ENCODE data around the gene IL11RA. TPM values are rescaled to one million over a fixed set of nuclear protein-coding genes. Genes with fewer than 3 reads are reported as not detected.
"Not testable (repeated sequence)": the region's sequence is repeated elsewhere in the genome, so short reads cannot be mapped to it uniquely, and the experiment has no call there.

Gene IL11RA
- total RNA-seq, 3 donors from 2014 or later, result 7.7 to 10.4 (median 8.8) TPM

DNA sequence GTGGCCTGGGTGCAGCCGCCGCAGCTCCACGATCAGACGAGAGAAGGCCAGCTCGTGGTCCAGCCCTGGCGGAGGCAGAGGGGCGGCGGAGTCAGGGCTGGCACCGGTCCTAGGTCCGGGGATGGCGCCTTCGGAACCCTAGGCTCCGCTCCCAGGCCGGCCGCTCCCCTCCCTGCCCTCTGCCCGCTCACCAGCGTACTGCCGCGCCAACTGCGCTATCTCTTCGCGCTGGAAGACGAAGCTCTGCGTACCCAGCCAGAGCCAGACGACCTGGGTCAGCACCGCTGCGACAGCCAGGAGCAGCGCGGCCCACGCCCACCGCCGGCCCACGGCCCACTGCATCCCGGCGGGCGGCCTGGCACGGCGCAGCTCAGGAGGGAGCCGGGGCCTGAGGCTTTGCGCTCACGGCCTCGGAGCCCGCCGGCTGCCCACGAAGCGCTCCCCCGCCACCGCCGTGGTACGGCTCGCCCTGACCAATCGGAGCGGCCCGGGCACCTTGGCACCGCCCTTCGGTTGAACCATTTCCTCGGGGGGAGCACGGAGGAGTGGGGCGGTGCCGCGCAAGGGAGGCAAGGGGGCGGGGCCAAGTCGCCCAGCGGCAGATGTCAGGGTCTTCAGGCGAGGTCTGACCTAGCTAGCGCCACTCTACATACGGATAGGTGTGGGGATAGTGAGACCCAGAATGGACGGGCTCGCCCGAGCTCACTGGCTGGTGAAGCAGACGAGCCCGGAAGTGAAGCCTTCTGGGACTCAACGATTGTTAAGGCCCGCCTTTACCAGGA lies 14.4 kb upstream of the IL11RA start, which contains the start of gene SIGMAR1:
TSS of gene SIGMAR1 (minus strand) at position 432 of the 782 bp plus-strand sequence. CDS start at position 342, 90 bp downstream.
- Mint-ChIP-seq H3K4me3 (peak within 1 kb of the TSS; percentile 95), H3K27me3 (ENCODE audit: low read depth) (no peaks in the 10 kb centered on the region), H3K36me3 (ENCODE audit: insufficient read depth) (peaks cover 10% of the 10 kb centered on the region), H3K9me3 (no peaks in the 10 kb centered on the region), H3K4me1 (ENCODE audit: low read depth) (peaks cover 40% of the 10 kb centered on the region)
- ATAC-seq (peak; percentile 92 to 93), DNase-seq (peak; percentile 92)

DNA sequence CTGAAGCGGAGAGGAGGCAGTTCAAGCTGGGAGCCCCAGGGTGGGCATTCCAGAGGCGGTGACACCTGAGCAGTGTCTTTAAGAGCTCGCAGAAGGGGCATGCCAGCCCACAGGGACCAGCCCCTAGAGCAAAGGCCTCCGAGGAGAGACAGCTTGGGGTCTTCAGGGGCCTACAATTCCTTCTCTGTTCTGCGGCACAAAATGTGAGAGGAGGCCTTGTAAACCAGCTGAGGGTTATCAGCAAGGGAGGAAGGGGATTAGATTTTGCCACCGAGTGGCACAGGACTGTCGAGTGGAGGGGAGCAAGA lies 13.9 kb upstream of the IL11RA start:
- Mint-ChIP-seq H3K4me1 (ENCODE audit: low read depth) (peaks cover 40% of the 10 kb centered on the region), H3K4me3 (peak overlapping the region; percentile 95), H3K9me3 (no peaks in the 10 kb centered on the region), H3K36me3 (ENCODE audit: insufficient read depth) (peaks cover 10% of the 10 kb centered on the region), H3K27me3 (ENCODE audit: low read depth) (no peaks in the 10 kb centered on the region)
- DNase-seq, result no peak
- no peak for ATAC-seq

DNA sequence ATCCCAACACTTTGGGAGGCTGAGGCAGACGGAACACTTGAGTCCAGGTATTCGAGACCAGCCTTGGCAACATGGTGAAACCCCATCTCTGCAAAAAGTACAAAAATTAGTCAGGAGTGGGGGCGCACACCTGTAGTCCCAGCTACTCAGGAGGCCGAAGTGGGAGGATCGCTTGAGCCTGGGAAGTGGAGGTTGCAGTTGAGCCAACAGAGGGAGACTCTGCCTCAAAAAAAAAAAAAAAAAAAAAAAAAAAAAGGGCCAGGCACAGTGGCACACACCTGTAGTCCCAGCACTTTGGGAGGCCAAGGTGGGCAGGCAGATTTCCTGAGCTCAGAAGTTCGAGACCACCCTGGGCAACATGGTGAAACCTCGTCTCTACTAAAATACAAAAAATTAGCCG lies 12.7 kb upstream of the IL11RA start:
- not testable (repeated sequence) for H3K27me3 Mint-ChIP-seq (ENCODE audit: low read depth); H3K36me3 Mint-ChIP-seq (ENCODE audit: insufficient read depth); H3K9me3 Mint-ChIP-seq; DNase-seq; ATAC-seq; H3K4me3 Mint-ChIP-seq
- peaks cover 34% of the 10 kb centered on the region for H3K4me1 Mint-ChIP-seq (ENCODE audit: low read depth)

DNA sequence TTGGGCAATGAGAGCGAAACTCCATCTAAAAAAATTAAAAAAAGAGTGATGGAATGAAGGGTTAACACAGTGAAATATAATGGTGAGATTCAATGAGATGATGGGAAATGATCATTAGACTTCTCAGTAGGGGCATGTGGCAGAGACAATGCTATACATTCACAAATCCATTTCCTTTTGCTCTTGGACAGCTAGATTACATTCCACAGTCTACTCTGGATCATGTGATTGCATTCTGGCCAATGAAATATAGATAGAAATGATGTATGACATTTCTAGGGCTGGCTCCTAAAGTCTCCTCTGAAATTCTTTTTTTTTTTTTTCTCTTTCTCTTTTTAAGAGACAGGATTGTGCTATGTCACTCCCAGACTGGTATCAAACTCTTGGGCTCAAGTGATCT lies 9.3 kb upstream of the IL11RA start:
- no peak overlapping the region for H3K4me3 Mint-ChIP-seq
- DNase-seq (no peak), ATAC-seq (no peak)
- H3K27me3 Mint-ChIP-seq (ENCODE audit: low read depth), result no peaks in the 10 kb centered on the region
- peaks cover 2% of the 10 kb centered on the region for H3K36me3 Mint-ChIP-seq (ENCODE audit: insufficient read depth)
- H3K9me3 Mint-ChIP-seq, result no peaks in the 10 kb centered on the region
- H3K4me1 Mint-ChIP-seq (ENCODE audit: low read depth), result peaks cover 23% of the 10 kb centered on the region

DNA sequence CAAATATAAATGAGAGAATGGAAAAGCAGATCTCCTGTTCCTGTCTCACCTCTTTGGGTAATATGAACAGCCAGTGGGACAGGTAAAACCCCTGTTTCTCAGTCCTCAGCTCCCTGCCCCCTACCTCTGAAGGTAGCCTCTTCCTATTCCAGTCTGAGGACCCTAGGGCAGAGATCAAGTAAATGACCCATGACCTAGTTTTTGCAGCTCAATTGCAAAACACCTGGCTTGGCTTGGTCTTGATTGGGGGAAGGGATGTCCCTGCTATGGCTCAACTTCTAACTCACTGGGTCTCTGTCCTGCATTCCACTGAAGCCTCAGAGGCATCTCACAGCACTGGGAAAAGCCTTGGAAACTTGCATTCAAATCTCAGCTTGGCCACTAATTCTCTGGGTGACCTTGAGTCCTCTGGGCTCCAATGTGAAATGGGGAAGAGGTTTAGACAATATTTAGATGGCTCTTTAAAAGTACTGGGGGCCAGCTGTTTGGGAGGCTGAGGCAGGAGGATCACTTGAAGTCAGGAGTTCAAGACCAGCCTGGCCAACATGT lies 7.1 kb upstream of the IL11RA start:
- Mint-ChIP-seq H3K27me3 (ENCODE audit: low read depth) (no peaks in the 10 kb centered on the region), H3K9me3 (no peaks in the 10 kb centered on the region), H3K4me1 (ENCODE audit: low read depth) (peaks cover 30% of the 10 kb centered on the region), H3K4me3 (no peak overlapping the region), H3K36me3 (ENCODE audit: insufficient read depth) (peaks cover 17% of the 10 kb centered on the region)
- no peak for DNase-seq
- no peak for ATAC-seq

DNA sequence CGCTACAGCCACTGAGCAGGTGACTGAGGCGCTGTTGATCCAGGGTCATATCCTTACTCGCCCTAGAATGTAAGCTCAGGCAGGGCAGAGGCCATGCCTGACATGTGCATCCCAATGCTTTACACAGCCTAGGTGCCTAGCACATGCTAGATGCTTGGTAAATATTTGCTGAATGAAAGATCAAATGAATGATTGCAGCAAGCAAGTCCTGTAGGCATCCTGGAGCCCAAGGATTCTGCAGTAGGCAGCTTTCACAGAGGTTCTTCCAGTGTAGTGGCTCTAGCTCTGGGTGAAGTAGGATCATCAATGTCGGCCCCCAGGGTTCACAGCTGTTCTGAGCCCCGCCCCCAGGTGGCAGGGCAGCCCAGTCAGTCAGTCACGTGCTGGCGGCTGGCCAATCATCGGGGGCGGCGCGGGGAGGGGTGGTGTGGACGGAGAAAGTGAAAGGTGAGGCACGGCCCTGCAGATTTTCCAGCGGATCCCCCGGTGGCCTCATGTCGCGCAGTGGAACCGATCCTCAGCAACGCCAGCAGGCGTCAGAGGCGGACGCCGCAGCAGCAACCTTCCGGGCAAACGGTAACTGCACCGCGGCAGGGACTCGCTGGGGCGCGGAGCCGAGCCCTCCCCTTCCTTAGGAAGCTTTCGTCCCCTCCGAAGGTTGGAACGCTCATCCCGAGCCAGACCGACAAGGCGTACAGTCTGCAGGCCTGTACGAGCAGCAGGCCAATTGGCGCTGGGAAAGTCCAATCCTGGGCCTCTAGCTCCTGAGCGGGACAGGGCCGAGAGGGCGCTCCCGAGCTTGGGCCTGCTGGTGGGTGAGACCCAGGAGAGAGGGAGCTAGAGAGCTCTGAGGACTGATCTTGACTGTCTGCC lies 5.5 kb upstream of the IL11RA start, which contains the start of gene GALT:
TSS of gene GALT (plus strand) at position 465 of the 873 bp plus-strand sequence. CDS start at position 495, 30 bp downstream.
- ATAC-seq (peak; percentile 87 to 89), DNase-seq (peak; percentile 97)
- peak within 1 kb of the TSS; percentile 91 for H3K4me3 Mint-ChIP-seq
- peaks cover 17% of the 10 kb centered on the region for H3K36me3 Mint-ChIP-seq (ENCODE audit: insufficient read depth)
- H3K9me3 Mint-ChIP-seq, result no peaks in the 10 kb centered on the region
- peaks cover 30% of the 10 kb centered on the region for H3K4me1 Mint-ChIP-seq (ENCODE audit: low read depth)
- H3K27me3 Mint-ChIP-seq (ENCODE audit: low read depth), result no peaks in the 10 kb centered on the region

DNA sequence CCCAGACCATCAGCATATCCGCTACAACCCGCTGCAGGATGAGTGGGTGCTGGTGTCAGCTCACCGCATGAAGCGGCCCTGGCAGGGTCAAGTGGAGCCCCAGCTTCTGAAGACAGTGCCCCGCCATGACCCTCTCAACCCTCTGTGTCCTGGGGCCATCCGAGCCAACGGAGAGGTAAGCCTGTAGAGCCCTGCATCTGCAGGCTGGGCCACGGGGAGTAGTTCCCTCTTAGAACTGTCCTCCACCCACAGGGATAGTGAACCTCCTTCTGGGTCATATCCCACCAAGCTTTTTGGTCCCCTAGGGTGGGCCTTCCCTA lies 4.9 kb upstream of the IL11RA start:
- Mint-ChIP-seq H3K4me3 (peak overlapping the region; percentile 91), H3K4me1 (ENCODE audit: low read depth) (peaks cover 34% of the 10 kb centered on the region), H3K9me3 (no peaks in the 10 kb centered on the region), H3K36me3 (ENCODE audit: insufficient read depth) (peaks cover 17% of the 10 kb centered on the region), H3K27me3 (ENCODE audit: low read depth) (no peaks in the 10 kb centered on the region)
- DNase-seq (no peak), ATAC-seq (no peak)

DNA sequence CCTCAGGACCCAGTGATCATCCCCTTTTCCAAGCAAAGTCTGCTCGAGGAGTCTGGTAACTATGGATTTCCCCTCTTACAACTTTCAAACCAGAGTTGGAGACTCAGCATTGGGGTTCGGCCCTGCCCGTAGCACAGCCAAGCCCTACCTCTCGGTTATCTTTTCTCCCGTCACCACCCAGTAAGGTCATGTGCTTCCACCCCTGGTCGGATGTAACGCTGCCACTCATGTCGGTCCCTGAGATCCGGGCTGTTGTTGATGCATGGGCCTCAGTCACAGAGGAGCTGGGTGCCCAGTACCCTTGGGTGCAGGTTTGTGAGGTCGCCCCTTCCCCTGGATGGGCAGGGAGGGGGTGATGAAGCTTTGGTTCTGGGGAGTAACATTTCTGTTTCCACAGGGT lies 4.3 kb upstream of the IL11RA start:
- Mint-ChIP-seq H3K36me3 (ENCODE audit: insufficient read depth) (peaks cover 17% of the 10 kb centered on the region), H3K4me3 (peak overlapping the region; percentile 91), H3K4me1 (ENCODE audit: low read depth) (peaks cover 40% of the 10 kb centered on the region), H3K9me3 (no peaks in the 10 kb centered on the region), H3K27me3 (ENCODE audit: low read depth) (no peaks in the 10 kb centered on the region)
- ATAC-seq (no peak), DNase-seq (no peak)

DNA sequence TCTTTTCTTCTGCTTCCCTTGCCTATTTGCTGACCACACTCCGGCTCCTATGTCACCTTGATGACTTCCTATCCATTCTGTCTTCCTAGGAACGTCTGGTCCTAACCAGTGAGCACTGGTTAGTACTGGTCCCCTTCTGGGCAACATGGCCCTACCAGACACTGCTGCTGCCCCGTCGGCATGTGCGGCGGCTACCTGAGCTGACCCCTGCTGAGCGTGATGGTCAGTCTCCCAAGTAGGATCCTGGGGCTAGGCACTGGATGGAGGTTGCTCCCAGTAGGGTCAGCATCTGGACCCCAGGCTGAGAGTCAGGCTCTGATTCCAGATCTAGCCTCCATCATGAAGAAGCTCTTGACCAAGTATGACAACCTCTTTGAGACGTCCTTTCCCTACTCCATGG lies 3.3 kb upstream of the IL11RA start:
- Mint-ChIP-seq H3K4me1 (ENCODE audit: low read depth) (peaks cover 49% of the 10 kb centered on the region), H3K27me3 (ENCODE audit: low read depth) (no peaks in the 10 kb centered on the region), H3K9me3 (no peaks in the 10 kb centered on the region), H3K4me3 (peak overlapping the region; percentile 35), H3K36me3 (ENCODE audit: insufficient read depth) (peaks cover 17% of the 10 kb centered on the region)
- ATAC-seq (no peak), DNase-seq (no peak)

DNA sequence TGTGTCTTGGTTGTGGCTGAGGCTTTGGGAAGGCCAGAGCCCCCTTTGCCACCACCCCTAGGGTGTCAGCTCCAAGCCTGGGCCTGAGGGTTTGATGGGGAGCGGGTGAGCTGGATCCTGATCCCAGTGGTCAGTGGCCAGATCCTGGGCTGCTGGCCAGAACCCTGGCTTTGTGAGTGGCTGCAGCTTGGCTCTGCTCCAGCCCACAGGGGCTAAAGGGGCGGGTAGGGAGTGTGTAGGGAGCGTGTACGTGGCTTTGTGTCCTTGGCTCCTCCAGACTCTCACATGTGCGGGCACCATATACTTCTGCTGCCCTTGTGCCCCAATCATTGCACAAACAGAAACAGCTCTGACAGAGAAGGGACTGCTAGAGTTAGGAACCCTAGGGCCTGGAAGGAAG lies 1.2 kb upstream of the IL11RA start:
- ATAC-seq, result no peak
- Mint-ChIP-seq H3K4me1 (ENCODE audit: low read depth) (peaks cover 51% of the 10 kb centered on the region), H3K9me3 (no peaks in the 10 kb centered on the region), H3K4me3 (no peak overlapping the region), H3K36me3 (ENCODE audit: insufficient read depth) (peaks cover 17% of the 10 kb centered on the region), H3K27me3 (ENCODE audit: low read depth) (no peaks in the 10 kb centered on the region)
- DNase-seq, result no peak

DNA sequence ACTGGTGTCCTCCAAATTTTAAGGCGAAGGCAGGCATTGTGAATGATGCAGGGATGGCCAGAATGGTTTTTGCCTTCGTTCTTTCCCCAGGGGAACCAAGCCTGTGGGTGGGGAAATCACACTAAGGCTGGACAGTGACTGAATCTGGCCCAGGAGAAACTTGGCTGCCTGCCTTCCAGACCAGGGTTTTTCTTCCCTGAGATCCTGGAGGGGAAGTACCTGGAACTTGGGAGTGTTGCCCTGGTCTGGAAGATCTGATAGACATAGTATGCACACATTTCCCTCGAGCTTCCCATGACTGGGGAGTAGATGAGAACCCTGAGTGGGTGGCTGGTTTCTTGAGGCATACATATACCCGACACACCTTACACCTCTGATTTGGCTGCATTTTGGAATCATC lies 664 bp upstream of the IL11RA start:
- Mint-ChIP-seq H3K9me3 (no peaks in the 10 kb centered on the region), H3K36me3 (ENCODE audit: insufficient read depth) (peaks cover 17% of the 10 kb centered on the region), H3K27me3 (ENCODE audit: low read depth) (no peaks in the 10 kb centered on the region), H3K4me3 (no peak overlapping the region), H3K4me1 (ENCODE audit: low read depth) (peaks cover 47% of the 10 kb centered on the region)
- ATAC-seq (no peak), DNase-seq (no peak)

DNA sequence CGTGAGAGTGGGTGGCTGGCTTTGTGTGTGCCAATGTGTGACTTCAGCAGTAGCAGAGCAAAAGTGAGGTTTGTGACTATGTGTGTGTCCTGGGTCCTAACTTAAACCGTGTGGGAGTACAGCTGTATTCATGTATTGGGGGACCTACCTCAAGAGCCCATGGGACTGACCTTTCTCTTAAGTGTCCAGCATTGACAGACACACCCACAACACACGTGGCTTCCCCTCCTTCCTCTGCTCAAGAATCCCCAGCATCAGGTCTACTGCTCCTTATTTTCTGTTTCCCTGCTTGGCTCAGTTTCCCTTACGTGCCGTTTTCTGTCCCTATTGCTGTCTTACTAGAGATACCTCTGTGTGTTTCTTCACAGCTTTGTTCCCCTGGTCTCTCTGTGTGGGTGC lies 616 bp downstream of the IL11RA start:
- H3K36me3 Mint-ChIP-seq (ENCODE audit: insufficient read depth), result peaks cover 16% of the 10 kb centered on the region
- peaks cover 42% of the 10 kb centered on the region for H3K4me1 Mint-ChIP-seq (ENCODE audit: low read depth)
- no peaks in the 10 kb centered on the region for H3K27me3 Mint-ChIP-seq (ENCODE audit: low read depth)
- H3K4me3 Mint-ChIP-seq, result no peak overlapping the region
- DNase-seq (no peak), ATAC-seq (no peak)
- H3K9me3 Mint-ChIP-seq, result no peaks in the 10 kb centered on the region

DNA sequence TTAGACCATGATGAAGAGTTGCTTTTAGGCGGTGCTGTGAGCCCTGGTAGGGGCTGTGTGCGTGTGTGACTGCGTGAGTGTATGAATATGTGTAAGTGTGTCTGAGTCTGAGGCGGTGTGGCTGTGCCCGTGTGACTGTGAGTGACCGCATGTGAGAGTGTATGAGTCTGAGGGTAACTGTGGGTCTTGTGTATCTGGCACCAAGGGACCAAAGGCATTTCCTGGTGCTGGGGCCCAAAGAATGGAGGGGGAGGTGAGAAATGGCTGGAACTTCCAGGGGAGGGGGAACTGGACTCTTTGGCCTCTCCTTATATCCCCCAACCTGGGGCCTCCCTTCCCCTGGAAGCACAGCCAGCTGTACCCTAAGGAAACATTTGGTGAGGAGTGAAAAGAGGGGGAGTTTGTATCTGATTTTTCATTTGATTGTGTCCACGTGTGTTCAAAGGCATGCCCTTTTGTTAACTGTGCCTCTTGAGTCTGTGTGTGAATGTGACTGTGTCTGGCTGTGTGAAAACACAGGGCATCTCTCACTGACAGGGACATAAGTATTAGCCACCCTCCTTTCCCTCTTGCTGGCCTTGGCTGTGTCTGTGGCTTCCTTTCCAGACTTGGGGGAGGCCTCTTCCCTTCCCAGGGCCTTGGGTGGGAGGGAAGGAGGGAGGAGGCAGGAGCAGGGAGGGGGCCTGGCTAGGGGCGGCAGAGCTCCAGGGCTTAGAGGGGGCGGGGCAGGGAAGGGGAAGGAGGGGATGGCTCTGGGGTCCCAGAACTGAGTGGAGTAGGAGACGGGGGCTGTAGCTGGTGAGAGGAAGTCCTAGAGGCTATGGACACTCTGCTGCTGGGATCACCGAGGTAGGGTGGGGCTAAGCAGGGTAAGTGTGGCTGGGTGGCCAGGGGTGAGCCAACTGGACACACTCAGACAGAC lies 1.4 kb downstream of the IL11RA start:
- Mint-ChIP-seq H3K36me3 (ENCODE audit: insufficient read depth) (peaks cover 11% of the 10 kb centered on the region), H3K27me3 (ENCODE audit: low read depth) (no peaks in the 10 kb centered on the region), H3K4me3 (no peak overlapping the region), H3K4me1 (ENCODE audit: low read depth) (peaks cover 33% of the 10 kb centered on the region), H3K9me3 (no peaks in the 10 kb centered on the region)
- DNase-seq, result no peak
- no peak for ATAC-seq
